K562 (cell line): ENCODE measurements around the gene SCGB1A1. TPM values are rescaled to one million over a fixed set of nuclear protein-coding genes. Genes with fewer than 3 reads are reported as not detected.

Experiments
- ATAC-seq: fragments of 200-7000 bp; cut with Tn5 transposase; 3 replicates; pipeline ENCODE4 v1.9.1; 2020; ENCODE audit warnings: moderate library complexity
- BruUV-seq: library from RNA; stranded (reverse); fragments of 400-500 nt; replicated peaks from 2 replicates; lab custom pipeline; 2021; lab: Mats Ljungman, UMichigan
- CTCF ChIA-PET: fragments of 300-600 bp; formaldehyde crosslinking; extraction: SDS; loops from one replicate; lab custom pipeline; 2021; ENCODE audit warnings: low intra/inter-chr PET ratio; lab: Yijun Ruan, JAX
- POLR2A ChIA-PET: fragments of 300-600, 350-650 bp; sonication (Branson Sonifier 250); formaldehyde crosslinking; extraction: SDS; loops from one replicate; lab custom pipeline; 2021; ENCODE audit warnings: antibody characterized with exemption, inconsistent platforms; lab: Yijun Ruan, JAX
- DNase-seq, 4 experiments: peaks; one replicate each; pipeline versions ENCODE4 v3.0.0 to v3.0.0-alpha.2; 2011 to 2018; ENCODE audit warnings: low spot score in 3 of 4, mixed read lengths in 3 of 4; ENCODE audit errors: extremely low read depth in 1 of 4
- FAIRE-seq: peaks from 2 replicates; lab custom pipeline; 2011; peaks lifted over from hg19 to GRCh38; lab: Jason Lieb, UNC
- H2AFZ ChIP-seq: 2 replicates; pipeline ENCODE4 v1.6.0; 2011; ENCODE audit warnings: low read depth, low read length, control low read depth, inconsistent platforms
- H3K27ac ChIP-seq: fragments of 200-600 bp; 3 replicates; pipeline ENCODE4 v1.8.0; 2011; ENCODE audit warnings: low read depth, mild to moderate bottlenecking, control low read depth, inconsistent platforms, low read length, moderate library complexity, mixed read lengths; ENCODE audit errors: extremely low read depth
- H3K27me3 ChIP-seq, 2 experiments: fragments of 300-600 bp in 1 of 2; 2 replicates in 1 of 2; 3 replicates in 1 of 2; pipeline versions ENCODE4 v1.6.0 to v1.8.0; 2011; ENCODE audit warnings: inconsistent platforms in 2 of 2, low read length in 2 of 2, mild to moderate bottlenecking in 1 of 2, mixed read lengths in 1 of 2, moderate library complexity in 1 of 2; ENCODE audit not compliant: control insufficient read depth in 2 of 2, insufficient read depth in 2 of 2
- H3K36me3 ChIP-seq: fragments of 300-600 bp; 3 replicates; pipeline ENCODE4 v1.8.0; 2011; ENCODE audit warnings: mild to moderate bottlenecking, low read length, inconsistent platforms; ENCODE audit not compliant: control insufficient read depth, insufficient read depth
- H3K4me1 ChIP-seq, 2 experiments: fragments of 200-600 bp in 1 of 2; replicated peaks in 1 of 2; 2 replicates in 1 of 2; 3 replicates in 1 of 2; pipeline versions ENCODE4 v1.5.1 to v1.8.0; 2011; ENCODE audit warnings: inconsistent platforms in 2 of 2, low read length in 2 of 2, mild to moderate bottlenecking in 1 of 2, mixed read lengths in 1 of 2, moderate library complexity in 1 of 2; ENCODE audit not compliant: control insufficient read depth in 2 of 2, insufficient read depth in 2 of 2
- H3K4me2 ChIP-seq: 2 replicates; pipeline ENCODE4 v1.6.1; 2011; ENCODE audit warnings: low read length, control low read depth, inconsistent platforms, mixed read lengths; ENCODE audit not compliant: insufficient read depth
- H3K4me3 ChIP-seq: fragments of 200-600 bp; sonication (generic), shearing (Covaris generic); 2 replicates; pipeline ENCODE4 v1.5.1; 2016; ENCODE audit warnings: control low read depth, inconsistent platforms
- H3K79me2 ChIP-seq: fragments of 200-600 bp; 3 replicates; pipeline ENCODE4 v1.8.0; 2011; ENCODE audit warnings: low read length, inconsistent platforms; ENCODE audit not compliant: control insufficient read depth, insufficient read depth
- H3K9ac ChIP-seq, 2 experiments: 2 replicates each; pipeline versions ENCODE4 v1.6.0 to v1.6.1; 2011; ENCODE audit warnings: low read depth in 2 of 2, low read length in 2 of 2, control low read depth in 1 of 2, inconsistent platforms in 1 of 2, mild to moderate bottlenecking in 1 of 2, mixed read lengths in 1 of 2; ENCODE audit not compliant: insufficient read depth in 1 of 2
- H3K9me1 ChIP-seq: one replicate; pipeline ENCODE4 v1.6.0; 2011; ENCODE audit warnings: inconsistent platforms, mild to moderate bottlenecking, low read length, moderate library complexity; ENCODE audit not compliant: control insufficient read depth, insufficient read depth
- H3K9me3 ChIP-seq: replicated peaks from 2 replicates; pipeline ENCODE4 v1.5.1; 2011; ENCODE audit warnings: low read depth, low read length, inconsistent platforms; ENCODE audit not compliant: control insufficient read depth, insufficient read depth
- H4K20me1 ChIP-seq: replicated peaks from 2 replicates; pipeline ENCODE4 v1.6.1; 2011; ENCODE audit warnings: low read length, inconsistent platforms, mixed read lengths; ENCODE audit not compliant: control insufficient read depth, insufficient read depth
- ASH1L ChIP-seq: fragments of 450-650 bp; IDR thresholded peaks from 2 replicates; pipeline ENCODE4 v1.6.1; 2018; ENCODE audit warnings: borderline replicate concordance, mild to moderate bottlenecking, low read depth; ENCODE audit not compliant: partially characterized antibody
- CEBPG ChIP-seq, 3 experiments: fragments of 200-800 bp in 1 of 3; sonication (Bioruptor generic) in 1 of 3; sonication (generic) in 1 of 3; formaldehyde crosslinking in 1 of 3; IDR thresholded peaks in 2 of 3; conservative IDR thresholded peaks in 1 of 3; 2 replicates each; pipeline versions ENCODE4 v1.6.1 to v1.8.0; 2016 to 2022; ENCODE audit warnings: missing compliant biosample characterization in 2 of 3, missing genetic modification characterization in 2 of 3, mild to moderate bottlenecking in 1 of 3, missing genetic modification reagents in 1 of 3
- ERF ChIP-seq: fragments of 450-650 bp; formaldehyde crosslinking; IDR thresholded peaks from 2 replicates; pipeline ENCODE4 v1.4.0; 2020; ENCODE audit warnings: mild to moderate bottlenecking, mixed read lengths
- GTF2F1 ChIP-seq: IDR thresholded peaks from 2 replicates; pipeline ENCODE4 v1.6.1; 2011; ENCODE audit warnings: low read depth, low read length, improper control_type of control experiment
- KLF13 ChIP-seq: fragments of 450-650 bp; IDR thresholded peaks from 2 replicates; pipeline ENCODE4 v1.6.1; 2016; ENCODE audit warnings: missing genetic modification characterization, low read depth, mild to moderate bottlenecking, missing compliant biosample characterization, moderate library complexity, borderline replicate concordance
- MEF2D ChIP-seq: conservative IDR thresholded peaks from 2 replicates; pipeline ENCODE4 v1.6.1; 2016; ENCODE audit warnings: low read depth, missing genetic modification characterization, missing compliant biosample characterization
- RBBP5 ChIP-seq: fragments of 200-600 bp; sonication (generic); IDR thresholded peaks from 2 replicates; pipeline ENCODE4 v1.6.1; 2012; ENCODE audit warnings: borderline replicate concordance, mild to moderate bottlenecking, low read length, control low read depth, inconsistent platforms; ENCODE audit not compliant: insufficient read depth, poor library complexity, severe bottlenecking
- RCOR1 ChIP-seq, 2 experiments: IDR thresholded peaks; 2 replicates each; pipeline ENCODE4 v1.6.1; 2012; ENCODE audit warnings: low read depth in 2 of 2, low read length in 2 of 2, borderline replicate concordance in 1 of 2, improper control_type of control experiment in 1 of 2
- SMARCE1 ChIP-seq: fragments of 450-650 bp; IDR thresholded peaks from 2 replicates; pipeline ENCODE4 v1.7.1; 2016; ENCODE audit warnings: mild to moderate bottlenecking
- ZC3H8 ChIP-seq: fragments of 450-650 bp; IDR thresholded peaks from 2 replicates; pipeline ENCODE4 v1.6.1; 2017
- ZNF12 ChIP-seq: sonication (generic); formaldehyde crosslinking; IDR thresholded peaks from 2 replicates; pipeline ENCODE4 v1.4.0; 2020; ENCODE audit warnings: mild to moderate bottlenecking, missing genetic modification reagents
- ZNF23 ChIP-seq: fragments of 250-450 bp; sonication (Bioruptor Pico); IDR thresholded peaks from 2 replicates; pipeline ENCODE4 v1.4.0; 2020; ENCODE audit warnings: mild to moderate bottlenecking
- ZNF644 ChIP-seq: fragments of 200-800 bp; sonication (Bioruptor generic); IDR thresholded peaks from 2 replicates; pipeline ENCODE4 v1.6.1; 2016; ENCODE audit warnings: low read depth, missing genetic modification characterization, missing compliant biosample characterization
- ZZZ3 ChIP-seq: fragments of 450-650 bp; IDR thresholded peaks from 2 replicates; pipeline ENCODE4 v1.6.1; 2016; ENCODE audit warnings: antibody characterized with exemption, mild to moderate bottlenecking, moderate library complexity
- WGBS: fragments of 100-300 bp; shearing (Covaris generic); methylation state at CpG from one replicate; pipeline ENCODE4 v1.1.6; 2016; ENCODE audit warnings: low coverage, mixed read lengths; ENCODE audit not compliant: insufficient coverage; ENCODE audit errors: missing lambda C conversion rate; 5-methylcytosine and 5-hydroxymethylcytosine counted together
- in situ Hi-C: fragments of 300-500 bp; cut with MboI; formaldehyde crosslinking; loops from 4 replicates; pipeline ENCODE4 v1.15.0; 2018; ENCODE audit warnings: inconsistent platforms, mixed read lengths
- intact Hi-C: fragments of 100-400 bp; cut with micrococcal nuclease; formaldehyde crosslinking; loops from 2 replicates; pipeline ENCODE4 v1.14.2; 2022
- polyA plus RNA-seq, 8 experiments: library from polyadenylated mRNA; depleted of rRNA in 4 of 8; stranded (reverse) in 5 of 8; unstranded in 3 of 8; fragments of >200 nt; fragmentation: Nextera tagmentation in 2 of 8; fragmentation: Illumina TruSeq in 1 of 8; extraction: Ambion mirVana in 2 of 8; extraction: Trizol in 1 of 8; gene quantifications; 2 replicates each; pipeline versions ENCODE4 v1.2.1 to v1.2.3, GENCODE V29; 2011 to 2014; ENCODE audit warnings: inconsistent platforms in 1 of 8, missing spikeins in 1 of 8
- total RNA-seq, 7 experiments: library from RNA; depleted of rRNA in 6 of 7; stranded (reverse); fragments of >200 nt in 6 of 7; fragmentation: Illumina TruSeq in 2 of 7; extraction: Trizol in 2 of 7; gene quantifications; 2 replicates each; pipeline versions ENCODE4 v1.2.1 to v1.2.3, GENCODE V29; 2011 to 2021; ENCODE audit warnings: low replicate concordance in 1 of 7
- TF ChIP-seq, protein P1 (sequence below): fragments of 450-650 bp; formaldehyde crosslinking; IDR thresholded peaks from 2 replicates; pipeline ENCODE4 v1.4.0; 2020; ENCODE audit warnings: mild to moderate bottlenecking, moderate library complexity

The SCGB1A1 gene
- total and polyA plus RNA-seq, 9 of the 15 experiments (the other 6 are each of a cell fraction or from before 2014, with no cell fraction given): 0.55 TPM; not detected in 8

DNA sequence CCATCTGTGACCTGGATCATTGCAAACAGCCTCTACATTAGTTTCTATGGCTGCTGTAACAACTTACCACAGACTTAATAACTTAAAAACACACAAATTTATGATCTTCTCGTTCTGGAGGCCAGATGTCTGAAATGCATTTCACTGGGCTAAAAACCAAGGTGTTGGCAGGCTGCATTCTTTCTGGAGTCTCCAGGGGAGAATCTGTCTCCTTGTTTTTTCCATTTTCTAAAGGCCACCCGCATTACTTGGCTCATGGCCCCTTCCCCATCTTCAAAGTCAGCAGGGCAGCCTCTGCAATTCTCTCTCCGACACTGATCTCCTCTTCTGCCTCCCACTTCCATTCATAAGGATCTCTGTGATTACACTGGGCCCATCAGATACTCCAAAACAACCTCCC, 11.6 kb downstream of the SCGB1A1 start:
- TF ChIP-seq ZNF644 (tag) (no peak), KLF13 (tag) (no peak)
- WGBS: 43% methylated on average over 3 of the region's 3 CpGs
- POLR2A ChIA-PET: no interaction called here
- Histone ChIP-seq H3K4me1 (peaks cover 0 to 30% of the 10 kb centered on the region in 2 experiments; a peak in 4 of 5 replicates), H2AFZ (no peak overlapping the region), H3K9ac (no peak overlapping the region), H3K9me3 (no peaks in the 10 kb centered on the region), H3K9me1 (no peaks in the 10 kb centered on the region), H3K4me2 (no peak overlapping the region), H3K27me3 (no peaks in the 10 kb centered on the region), H3K4me3 (no peak overlapping the region), H3K27ac (no peak overlapping the region), H3K79me2 (no peaks in the 10 kb centered on the region), H4K20me1 (no peaks in the 10 kb centered on the region), H3K36me3 (no peaks in the 10 kb centered on the region)
- no peak for ATAC-seq
- no peak for DNase-seq
- CTCF ChIA-PET: no interaction called here
- BruUV-seq: no TSS peak
- intact Hi-C loops (no loop called here), in situ Hi-C loops (no loop called here)
- FAIRE-seq: no peak

GRCh38 chr11:62431171-62431901, 12.5 kb downstream of the SCGB1A1 start:
- FAIRE-seq (no peak), ATAC-seq (no peak), DNase-seq (no peak)
- no peak overlapping the region for H3K27ac ChIP-seq
- no peaks in the 10 kb centered on the region for H3K36me3 ChIP-seq
- intact Hi-C loops: no loop called here
- CTCF ChIA-PET: no interaction called here
- H3K4me2 ChIP-seq: no peak overlapping the region
- no peaks in the 10 kb centered on the region for H4K20me1 ChIP-seq
- H3K4me1 ChIP-seq: peaks cover 0 to 34% of the 10 kb centered on the region in 2 experiments; a peak in 4 of 5 replicates
- no peaks in the 10 kb centered on the region for H3K79me2 ChIP-seq
- 44% methylated on average over 11 of the region's 11 CpGs for WGBS
- no peaks in the 10 kb centered on the region for H3K27me3 ChIP-seq
- H3K9me3 ChIP-seq: no peaks in the 10 kb centered on the region
- H3K9ac ChIP-seq: no peak overlapping the region
- POLR2A ChIA-PET: no interaction called here
- 0 out of 2 replicates have a peak overlapping the region, but pooled peaks have one; percentile 23 for H2AFZ ChIP-seq
- no TSS peak for BruUV-seq
- H3K9me1 ChIP-seq: no peaks in the 10 kb centered on the region
- in situ Hi-C loops: no loop called here
- H3K4me3 ChIP-seq: no peak overlapping the region
- TF ChIP-seq SMARCE1 (no peak), ASH1L (no peak), ZNF23 (CRISPR knock-in tag) (no peak), ZNF12 (no peak), CEBPG (CRISPR knock-in tag; IDR thresholded peaks at IDR 0.05) (no peak), CEBPG (tag; conservative IDR thresholded peaks at IDR 0.05 in 1 of 2, IDR thresholded peaks at IDR 0.05 in 1 of 2) (no peak), RCOR1 (IDR thresholded peaks at IDR 0.05; ENCODE audit: borderline replicate concordance in 1 of 2, low read depth in 2 of 2, low read length in 2 of 2) (no peak), ZZZ3 (no peak), ZC3H8 (no peak), ERF (CRISPR knock-in tag) (no peak), GTF2F1 (no peak), RBBP5 (no peak), MEF2D (tag) (no peak)
- TF ChIP-seq, protein P1, sequence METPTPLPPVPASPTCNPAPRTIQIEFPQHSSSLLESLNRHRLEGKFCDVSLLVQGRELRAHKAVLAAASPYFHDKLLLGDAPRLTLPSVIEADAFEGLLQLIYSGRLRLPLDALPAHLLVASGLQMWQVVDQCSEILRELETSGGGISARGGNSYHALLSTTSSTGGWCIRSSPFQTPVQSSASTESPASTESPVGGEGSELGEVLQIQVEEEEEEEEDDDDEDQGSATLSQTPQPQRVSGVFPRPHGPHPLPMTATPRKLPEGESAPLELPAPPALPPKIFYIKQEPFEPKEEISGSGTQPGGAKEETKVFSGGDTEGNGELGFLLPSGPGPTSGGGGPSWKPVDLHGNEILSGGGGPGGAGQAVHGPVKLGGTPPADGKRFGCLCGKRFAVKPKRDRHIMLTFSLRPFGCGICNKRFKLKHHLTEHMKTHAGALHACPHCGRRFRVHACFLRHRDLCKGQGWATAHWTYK (CRISPR knock-in tag): no peak
